GM12873 (cell line): ENCODE data around the gene SAFB2.

Source experiments
- TF ChIP-seq, protein P1 (sequence below): IDR thresholded peaks from 2 replicates; pipeline ENCODE4 v1.5.1; 2012; ENCODE audit warnings: low read depth, mild to moderate bottlenecking, moderate library complexity, low read length, control low read depth; ENCODE audit not compliant: insufficient read depth; ENCODE audit errors: missing control alignments

SAFB2 gene

DNA sequence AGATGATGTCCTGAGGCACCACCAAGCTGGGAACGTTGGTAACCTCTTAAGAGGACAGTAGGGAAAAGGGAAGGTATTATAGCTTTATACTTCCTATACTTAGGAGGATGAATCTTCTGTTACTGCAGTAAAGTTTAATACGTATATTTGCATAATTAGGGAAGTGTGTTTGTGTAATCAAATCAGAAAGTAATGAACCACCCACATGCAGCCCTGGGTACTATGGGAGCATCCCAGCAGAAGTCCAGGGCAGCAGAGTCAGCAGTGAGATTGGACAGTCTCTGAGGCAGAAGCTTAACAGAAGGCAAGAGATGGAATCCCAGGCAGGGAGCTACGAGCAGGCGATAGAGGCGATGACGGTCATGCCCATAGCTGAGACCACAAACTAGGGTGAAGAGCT is 12.9 kb upstream of the SAFB2 start:
- TF ChIP-seq, protein P1, sequence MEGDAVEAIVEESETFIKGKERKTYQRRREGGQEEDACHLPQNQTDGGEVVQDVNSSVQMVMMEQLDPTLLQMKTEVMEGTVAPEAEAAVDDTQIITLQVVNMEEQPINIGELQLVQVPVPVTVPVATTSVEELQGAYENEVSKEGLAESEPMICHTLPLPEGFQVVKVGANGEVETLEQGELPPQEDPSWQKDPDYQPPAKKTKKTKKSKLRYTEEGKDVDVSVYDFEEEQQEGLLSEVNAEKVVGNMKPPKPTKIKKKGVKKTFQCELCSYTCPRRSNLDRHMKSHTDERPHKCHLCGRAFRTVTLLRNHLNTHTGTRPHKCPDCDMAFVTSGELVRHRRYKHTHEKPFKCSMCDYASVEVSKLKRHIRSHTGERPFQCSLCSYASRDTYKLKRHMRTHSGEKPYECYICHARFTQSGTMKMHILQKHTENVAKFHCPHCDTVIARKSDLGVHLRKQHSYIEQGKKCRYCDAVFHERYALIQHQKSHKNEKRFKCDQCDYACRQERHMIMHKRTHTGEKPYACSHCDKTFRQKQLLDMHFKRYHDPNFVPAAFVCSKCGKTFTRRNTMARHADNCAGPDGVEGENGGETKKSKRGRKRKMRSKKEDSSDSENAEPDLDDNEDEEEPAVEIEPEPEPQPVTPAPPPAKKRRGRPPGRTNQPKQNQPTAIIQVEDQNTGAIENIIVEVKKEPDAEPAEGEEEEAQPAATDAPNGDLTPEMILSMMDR: no peak

DNA sequence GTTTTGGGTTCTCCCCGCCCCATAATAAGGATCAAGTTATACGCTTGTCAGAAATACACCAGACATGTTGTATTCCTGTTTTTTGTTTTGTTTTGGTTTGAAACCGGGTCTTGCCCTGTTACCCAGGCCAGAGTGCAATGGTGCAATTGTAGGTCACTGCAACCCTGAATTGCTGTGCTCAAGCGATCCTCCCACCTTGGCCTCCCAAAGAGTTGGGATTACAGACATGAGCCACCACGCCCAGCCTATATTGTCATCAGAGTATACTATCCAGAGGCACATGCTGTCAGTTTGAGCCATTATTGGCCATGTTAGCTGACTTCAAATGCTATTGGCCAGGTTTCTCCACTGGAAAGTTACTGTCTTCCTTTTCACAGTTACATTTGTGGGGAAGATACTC is 10.1 kb upstream of the SAFB2 start:
- TF ChIP-seq, protein P1: no peak

DNA sequence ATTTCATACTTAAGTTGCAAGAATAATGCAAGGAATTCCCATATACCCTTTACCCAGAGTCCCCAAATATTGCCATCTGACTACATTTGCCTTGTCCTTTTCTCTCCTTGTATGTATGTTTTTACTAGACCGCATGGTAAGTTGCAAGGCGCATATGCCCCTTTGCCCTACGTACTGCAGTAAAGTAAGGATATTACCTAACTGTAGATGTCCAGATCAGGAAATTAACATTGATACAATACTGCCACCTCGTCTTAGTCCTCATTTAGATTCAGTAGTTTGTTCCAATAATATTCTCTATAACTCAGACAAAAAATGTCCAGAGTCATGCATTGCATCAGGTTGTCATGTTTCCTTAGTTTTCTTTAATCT is 9.7 kb upstream of the SAFB2 start:
- TF ChIP-seq, protein P1: no peak

DNA sequence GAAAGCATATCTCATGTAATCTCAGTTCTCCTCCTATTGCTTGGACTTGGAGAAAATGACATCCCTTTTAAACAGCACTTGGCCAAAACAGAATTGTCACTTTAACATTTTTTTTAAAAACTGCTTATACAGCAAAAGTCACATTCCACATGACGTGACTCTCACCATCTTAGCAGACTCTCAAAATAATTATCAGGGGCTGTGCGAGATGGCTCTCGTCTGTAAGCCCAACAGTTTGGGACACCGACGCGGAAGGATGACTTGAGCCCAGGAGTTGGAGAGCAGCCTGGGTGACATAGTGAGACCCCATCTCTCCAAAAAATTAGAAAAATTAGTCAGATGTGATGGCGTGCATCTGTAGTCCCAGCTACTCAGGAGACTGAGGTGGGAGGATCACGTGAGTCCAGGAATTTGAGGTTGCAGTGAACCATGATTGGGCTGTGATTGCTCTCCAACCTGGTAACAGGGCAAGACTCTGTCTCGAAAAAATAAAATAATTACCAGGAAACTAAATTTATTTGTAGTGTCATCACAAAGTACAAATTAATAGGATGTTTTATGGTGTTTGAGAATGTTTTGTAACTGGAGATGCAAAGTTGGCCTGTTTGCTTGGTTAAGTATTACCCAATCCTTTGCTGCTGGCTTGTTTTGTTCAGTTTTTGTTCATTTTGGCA is 9.1 kb upstream of the SAFB2 start:
- TF ChIP-seq, protein P1: no peak

DNA sequence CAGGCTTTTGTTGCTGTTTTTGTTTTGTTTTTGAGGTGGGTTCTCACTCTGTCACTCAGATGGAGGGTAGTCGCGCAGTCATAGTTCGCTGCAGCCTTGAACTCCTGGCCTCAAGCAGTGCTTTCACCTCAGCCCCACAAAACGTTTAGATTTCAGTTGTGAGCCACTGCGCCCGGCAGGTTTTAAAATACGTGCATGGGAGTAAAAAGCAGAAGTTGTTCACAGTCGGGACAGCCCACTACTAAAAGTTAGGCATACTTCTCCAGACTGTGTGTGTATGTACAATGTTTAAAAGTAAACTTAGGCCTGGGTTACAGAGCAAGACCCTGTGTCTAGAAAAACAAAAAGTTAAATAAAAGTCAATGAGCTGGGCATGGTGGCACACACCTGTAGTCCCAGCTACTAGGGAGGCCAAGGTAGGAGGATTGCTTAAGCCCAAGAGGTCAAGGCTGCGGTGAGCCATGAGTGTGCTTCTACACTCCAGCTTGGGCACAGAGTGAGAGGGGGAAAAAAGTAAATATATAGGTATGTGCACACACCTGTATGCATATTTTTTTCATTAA is 6.4 kb upstream of the SAFB2 start:
- TF ChIP-seq, protein P1: no peak

DNA sequence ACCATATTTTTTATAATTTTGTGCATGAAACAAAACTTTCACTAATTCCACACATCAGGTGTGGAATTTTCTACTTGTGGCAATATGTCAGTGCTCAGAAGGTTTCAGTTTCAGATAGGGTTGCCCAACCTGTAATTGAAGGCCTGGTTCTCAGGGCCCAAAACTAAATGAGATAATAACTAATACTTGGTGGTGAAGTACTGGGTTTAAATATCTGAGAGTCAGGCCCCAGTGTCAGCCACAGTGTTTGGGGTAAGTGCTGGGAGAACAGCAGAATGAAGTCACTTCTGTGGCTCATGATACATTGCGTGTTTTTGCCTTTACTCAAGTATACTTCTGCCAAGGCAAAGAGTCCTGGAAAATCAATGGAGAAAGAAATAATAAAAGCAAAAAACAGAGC is 5.9 kb upstream of the SAFB2 start:
- TF ChIP-seq, protein P1: no peak

DNA sequence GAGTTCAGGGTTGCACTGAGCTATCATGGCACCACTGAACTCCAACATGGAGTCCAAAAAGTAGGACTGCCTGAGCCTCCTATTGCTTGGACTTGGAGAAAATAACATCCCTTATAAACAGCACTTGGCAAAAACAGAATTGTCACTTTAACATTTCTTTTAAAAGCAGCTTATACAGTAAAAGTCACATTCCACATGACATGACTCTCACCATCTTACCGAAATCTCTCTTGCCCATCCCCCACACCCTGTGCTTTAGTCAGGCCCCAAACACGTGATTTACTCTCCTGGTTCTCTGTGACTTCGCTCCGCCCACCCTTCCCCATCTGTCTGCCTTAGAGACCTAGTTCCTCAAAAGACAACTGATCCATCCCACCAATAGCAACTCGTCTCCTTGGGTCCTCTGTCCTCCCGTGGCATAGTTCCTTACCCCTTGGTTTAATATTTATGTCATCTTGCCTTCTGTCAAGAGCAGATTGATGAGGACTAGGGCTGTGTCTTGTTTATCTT is 4.9 kb upstream of the SAFB2 start:
- TF ChIP-seq, protein P1: no peak
